Panc1 (cell line): Measurements from ENCODE around the gene TRMT11. TPM values are rescaled to one million over a fixed set of nuclear protein-coding genes. Genes with fewer than 3 reads are reported as not detected.

Experiments used
- ATAC-seq: fragments of 200-7000 bp; cut with Tn5 transposase; 2 replicates; pipeline ENCODE4 v1.9.1; 2020; ENCODE audit warnings: mild to moderate bottlenecking, moderate library complexity
- BruUV-seq: library from RNA; stranded (reverse); fragments of 400-500 nt; replicated peaks from 2 replicates; lab custom pipeline; 2021; lab: Mats Ljungman, UMichigan
- CTCF ChIA-PET: fragments of 300-600 bp; sonication (Branson Sonifier 250); formaldehyde crosslinking; loops from one replicate; lab custom pipeline; 2022; ENCODE audit warnings: antibody characterized with exemption; lab: Charles Lee
- POLR2A ChIA-PET: fragments of 300-600 bp; sonication (Branson Sonifier 250); formaldehyde crosslinking; loops from one replicate; lab custom pipeline; 2022; ENCODE audit warnings: antibody characterized with exemption; lab: Charles Lee
- DNase-seq: peaks from one replicate; pipeline ENCODE4 v3.0.0-alpha.2; 2010; ENCODE audit warnings: low read depth, low spot score
- H3K27ac ChIP-seq: 2 replicates; pipeline ENCODE4 v1.5.1; 2011; ENCODE audit warnings: mild to moderate bottlenecking, low read length, inconsistent platforms
- H3K27me3 ChIP-seq: fragments of 200-500 bp; sonication (Bioruptor generic); 2 replicates; pipeline ENCODE4 v1.6.0; 2014; ENCODE audit warnings: low read length, inconsistent platforms; ENCODE audit not compliant: control insufficient read depth, insufficient read depth
- H3K36me3 ChIP-seq: fragments of 200-500 bp; sonication (Bioruptor generic); 2 replicates; pipeline ENCODE4 v1.5.1; 2014; ENCODE audit warnings: inconsistent platforms, mild to moderate bottlenecking, low read length, moderate library complexity; ENCODE audit not compliant: control insufficient read depth, insufficient read depth
- H3K4me1 ChIP-seq: 2 replicates; pipeline ENCODE4 v1.5.1; 2011; ENCODE audit warnings: inconsistent platforms, mild to moderate bottlenecking, low read length, moderate library complexity; ENCODE audit not compliant: control insufficient read depth, insufficient read depth
- H3K4me3 ChIP-seq, 2 experiments: 2 replicates each; pipeline ENCODE4 v1.5.1; 2011 to 2012; ENCODE audit warnings: low read depth in 2 of 2, low read length in 2 of 2, mild to moderate bottlenecking in 2 of 2, inconsistent platforms in 1 of 2, moderate library complexity in 1 of 2
- H3K9me3 ChIP-seq: fragments of 200-500 bp; sonication (Bioruptor generic); 2 replicates; pipeline ENCODE4 v1.5.1; 2014; ENCODE audit warnings: low read depth, mild to moderate bottlenecking, inconsistent platforms, low read length, moderate library complexity; ENCODE audit not compliant: control insufficient read depth, insufficient read depth
- CTCF ChIP-seq: fragments of 450-650 bp; IDR thresholded peaks from 2 replicates; pipeline ENCODE4 v1.5.1; 2017; ENCODE audit warnings: mild to moderate bottlenecking
- POLR2AphosphoS5 ChIP-seq: IDR thresholded peaks from 2 replicates; pipeline ENCODE4 v1.6.1; 2012; ENCODE audit warnings: mild to moderate bottlenecking, low read depth, low read length, moderate library complexity
- SIN3A ChIP-seq: IDR thresholded peaks from 2 replicates; pipeline ENCODE4 v1.6.1; 2012; ENCODE audit warnings: low read depth, mild to moderate bottlenecking, low read length, moderate library complexity, borderline replicate concordance; ENCODE audit not compliant: insufficient read depth
- TCF7L2 ChIP-seq: IDR thresholded peaks from 2 replicates; pipeline ENCODE4 v1.6.1; 2011; ENCODE audit warnings: mild to moderate bottlenecking, low read depth, low read length, inconsistent platforms
- in situ Hi-C: cut with HindIII; loops from 2 replicates; pipeline ENCODE4 v1.10.0; 2016; ENCODE audit warnings: low sequenced_read_pairs, low pct_unique_long_range_greater_than_20kb
- intact Hi-C: fragments of 100-400 bp; cut with micrococcal nuclease; formaldehyde crosslinking; loops from one replicate; pipeline ENCODE4 v1.10.0; 2022; ENCODE audit not compliant: unreplicated experiment
- total RNA-seq: library from RNA; stranded (reverse); gene quantifications from one replicate; pipeline ENCODE4 v1.2.1, GENCODE V29; 2021; ENCODE audit not compliant: unreplicated experiment
- TF ChIP-seq, protein P1 (sequence below), 2 experiments: IDR thresholded peaks; 2 replicates each; pipeline ENCODE4 v1.6.1; 2011 to 2012; ENCODE audit warnings: low read depth in 2 of 2, control low read depth in 1 of 2, low read length in 1 of 2, mild to moderate bottlenecking in 1 of 2, moderate library complexity in 1 of 2; ENCODE audit not compliant: insufficient read depth in 1 of 2

The TRMT11 gene
- total RNA-seq, 1 experiment from 2014 or later: 34.3 TPM

DNA sequence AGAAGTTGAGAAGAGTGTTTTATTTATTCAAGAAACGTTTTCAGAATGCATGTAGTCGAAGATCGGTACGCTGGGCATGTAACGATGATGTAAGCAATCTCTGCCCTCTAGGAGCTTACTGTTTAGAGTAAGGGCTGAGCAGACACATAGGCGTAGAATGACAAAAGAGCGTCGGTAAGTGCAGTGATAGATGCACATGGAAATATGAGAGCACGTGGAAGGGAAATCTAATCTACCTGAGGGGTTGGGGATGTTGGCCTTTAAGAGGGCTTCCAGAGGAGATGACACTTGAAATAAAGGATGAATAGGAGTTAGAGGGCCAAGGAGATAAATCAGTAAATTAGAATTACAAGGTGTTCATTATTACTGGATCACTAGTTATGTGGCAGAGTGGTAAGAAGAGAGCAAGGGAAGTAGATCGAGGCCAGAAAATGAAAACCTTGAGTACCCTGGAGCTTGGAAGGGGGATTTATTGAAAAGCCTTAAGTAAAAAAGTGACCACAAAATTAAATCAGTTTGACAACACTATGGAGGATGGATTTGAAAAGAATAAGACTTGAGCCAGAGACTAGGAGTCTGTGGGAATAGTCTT lies 782 bp downstream of the TRMT11 start:
- Histone ChIP-seq H3K27me3 (no peaks in the 10 kb centered on the region), H3K9me3 (no peaks in the 10 kb centered on the region), H3K4me1 (peaks cover 34% of the 10 kb centered on the region), H3K4me3 (peak overlapping the region; percentile 80 to 94), H3K36me3 (no peaks in the 10 kb centered on the region; the same call in 1 of the 2 replicates), H3K27ac (peak overlapping the region; percentile 99)
- intact Hi-C loops (no loop called here), in situ Hi-C loops (no loop called here)
- TF ChIP-seq POLR2AphosphoS5: no peak
- TF ChIP-seq, protein P1, sequence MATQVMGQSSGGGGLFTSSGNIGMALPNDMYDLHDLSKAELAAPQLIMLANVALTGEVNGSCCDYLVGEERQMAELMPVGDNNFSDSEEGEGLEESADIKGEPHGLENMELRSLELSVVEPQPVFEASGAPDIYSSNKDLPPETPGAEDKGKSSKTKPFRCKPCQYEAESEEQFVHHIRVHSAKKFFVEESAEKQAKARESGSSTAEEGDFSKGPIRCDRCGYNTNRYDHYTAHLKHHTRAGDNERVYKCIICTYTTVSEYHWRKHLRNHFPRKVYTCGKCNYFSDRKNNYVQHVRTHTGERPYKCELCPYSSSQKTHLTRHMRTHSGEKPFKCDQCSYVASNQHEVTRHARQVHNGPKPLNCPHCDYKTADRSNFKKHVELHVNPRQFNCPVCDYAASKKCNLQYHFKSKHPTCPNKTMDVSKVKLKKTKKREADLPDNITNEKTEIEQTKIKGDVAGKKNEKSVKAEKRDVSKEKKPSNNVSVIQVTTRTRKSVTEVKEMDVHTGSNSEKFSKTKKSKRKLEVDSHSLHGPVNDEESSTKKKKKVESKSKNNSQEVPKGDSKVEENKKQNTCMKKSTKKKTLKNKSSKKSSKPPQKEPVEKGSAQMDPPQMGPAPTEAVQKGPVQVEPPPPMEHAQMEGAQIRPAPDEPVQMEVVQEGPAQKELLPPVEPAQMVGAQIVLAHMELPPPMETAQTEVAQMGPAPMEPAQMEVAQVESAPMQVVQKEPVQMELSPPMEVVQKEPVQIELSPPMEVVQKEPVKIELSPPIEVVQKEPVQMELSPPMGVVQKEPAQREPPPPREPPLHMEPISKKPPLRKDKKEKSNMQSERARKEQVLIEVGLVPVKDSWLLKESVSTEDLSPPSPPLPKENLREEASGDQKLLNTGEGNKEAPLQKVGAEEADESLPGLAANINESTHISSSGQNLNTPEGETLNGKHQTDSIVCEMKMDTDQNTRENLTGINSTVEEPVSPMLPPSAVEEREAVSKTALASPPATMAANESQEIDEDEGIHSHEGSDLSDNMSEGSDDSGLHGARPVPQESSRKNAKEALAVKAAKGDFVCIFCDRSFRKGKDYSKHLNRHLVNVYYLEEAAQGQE (IDR thresholded peaks at IDR 0.05; ENCODE audit: insufficient read depth in 1 of 2, low read depth in 2 of 2, low read length in 1 of 2): no peak
- TF ChIP-seq CTCF: no peak
- no peak for TF ChIP-seq TCF7L2
- no peak for TF ChIP-seq SIN3A
- ATAC-seq (peak; percentile 60), DNase-seq (no peak)
- CTCF ChIA-PET: interaction anchor here (0.6 to 1.6 kb wide), 2 partner anchors 9 to 29 kb away, joined by 3 to 8 read pairs; no protein-coding TSS in a partner anchor
- POLR2A ChIA-PET: no interaction called here
- TSS peak; percentile 72 for BruUV-seq

- BruUV-seq: no TSS peak
- peaks cover 34% of the 10 kb centered on the region for H3K4me1 ChIP-seq
- DNase-seq: no peak
- in situ Hi-C loops (no loop called here), intact Hi-C loops (no loop called here)
- no peak overlapping the region for H3K4me3 ChIP-seq
- no peaks in the 10 kb centered on the region; the same call in 1 of the 2 replicates for H3K36me3 ChIP-seq
- CTCF ChIA-PET: no interaction called here
- POLR2A ChIA-PET: interaction anchor here (0.5 kb wide), 1 partner anchor 66 kb away, joined by 3 read pairs; no protein-coding TSS in a partner anchor
- H3K27ac ChIP-seq: no peak overlapping the region
- ATAC-seq: no peak
- TF ChIP-seq POLR2AphosphoS5: no peak
- H3K27me3 ChIP-seq: no peaks in the 10 kb centered on the region
- no peaks in the 10 kb centered on the region for H3K9me3 ChIP-seq
Measured at GRCh38 chr6:125988280-125988679, 1.9 kb downstream of the TRMT11 start.

- Histone ChIP-seq H3K9me3 (no peaks in the 10 kb centered on the region), H3K4me3 (no peak overlapping the region), H3K27me3 (no peaks in the 10 kb centered on the region), H3K4me1 (peaks cover 34% of the 10 kb centered on the region), H3K27ac (no peak overlapping the region), H3K36me3 (no peaks in the 10 kb centered on the region; the same call in 1 of the 2 replicates)
- BruUV-seq: no TSS peak
- in situ Hi-C loops: no loop called here
- TF ChIP-seq, protein P1 (IDR thresholded peaks at IDR 0.05; ENCODE audit: insufficient read depth in 1 of 2, low read depth in 2 of 2, low read length in 1 of 2): no peak
- TF ChIP-seq SIN3A: no peak
- TF ChIP-seq TCF7L2: no peak
- TF ChIP-seq CTCF: no peak
- no peak for TF ChIP-seq POLR2AphosphoS5
- ChIA-PET CTCF (no interaction called here), POLR2A (interaction anchor here (0.6 kb wide), 1 partner anchor 195 kb away, joined by 11 read pairs; no protein-coding TSS in a partner anchor)
- ATAC-seq (no peak), DNase-seq (no peak)
- intact Hi-C loops: loop anchor here (10.0 kb wide), 2 partner anchors 355 to 1135 kb away; partner anchors contain the start of gene CENPW
Measured at GRCh38 chr6:125989631-125990030, 3.3 kb downstream of the TRMT11 start.
